GM23248 (cell line): ENCODE measurements around the gene TIMM13. TPM values are rescaled to one million over a fixed set of nuclear protein-coding genes. Genes with fewer than 3 reads are reported as not detected.
A peak's percentile ranks its signal among the peaks of the same experiment; 100 is the strongest.

Source experiments
- DNase-seq: peaks from one replicate; pipeline ENCODE4 v3.0.0-alpha.2; 2015
- H2AFZ ChIP-seq: fragments of 200-600 bp; sonication (generic); 2 replicates; pipeline ENCODE4 v1.6.1; 2016; ENCODE audit warnings: antibody characterized with exemption
- H3F3A ChIP-seq: fragments of 200-600 bp; sonication (generic); 2 replicates; pipeline ENCODE4 v1.6.1; 2016; ENCODE audit warnings: mild to moderate bottlenecking, antibody characterized with exemption, mixed run types; ENCODE audit not compliant: insufficient read depth
- H3K27ac ChIP-seq: fragments of 200-600 bp; sonication (generic); 2 replicates; pipeline ENCODE4 v1.5.1; 2016; ENCODE audit warnings: mild to moderate bottlenecking
- H3K27me3 ChIP-seq: fragments of 200-600 bp; sonication (generic); replicated peaks from 2 replicates; pipeline ENCODE4 v1.6.1; 2016; ENCODE audit warnings: mild to moderate bottlenecking; ENCODE audit not compliant: insufficient read depth
- H3K36me3 ChIP-seq: fragments of 200-600 bp; sonication (generic); 2 replicates; pipeline ENCODE4 v1.6.1; 2016; ENCODE audit warnings: low read depth, mild to moderate bottlenecking
- H3K4me1 ChIP-seq: fragments of 200-600 bp; sonication (generic); 2 replicates; pipeline ENCODE4 v1.6.1; 2016; ENCODE audit warnings: mild to moderate bottlenecking; ENCODE audit not compliant: insufficient read depth
- H3K4me2 ChIP-seq: fragments of 200-600 bp; sonication (generic); one replicate; pipeline ENCODE4 v1.6.1; 2016; ENCODE audit warnings: mild to moderate bottlenecking; ENCODE audit not compliant: unreplicated experiment
- H3K4me3 ChIP-seq: fragments of 200-600 bp; sonication (generic); 2 replicates; pipeline ENCODE4 v1.5.1; 2016; ENCODE audit warnings: mild to moderate bottlenecking
- H3K79me2 ChIP-seq: fragments of 200-600 bp; sonication (generic); 2 replicates; pipeline ENCODE4 v1.6.1; 2016; ENCODE audit warnings: mild to moderate bottlenecking; ENCODE audit not compliant: insufficient read depth
- H3K9ac ChIP-seq: fragments of 200-600 bp; sonication (generic); 2 replicates; pipeline ENCODE4 v1.6.1; 2016; ENCODE audit warnings: mild to moderate bottlenecking
- H3K9me2 ChIP-seq: fragments of 200-600 bp; sonication (generic); 2 replicates; pipeline ENCODE4 v1.6.1; 2016; ENCODE audit warnings: mixed run types, mild to moderate bottlenecking, moderate library complexity; ENCODE audit not compliant: insufficient read depth
- H3K9me3 ChIP-seq: fragments of 200-600 bp; sonication (generic); one replicate; pipeline ENCODE4 v1.6.1; 2017; ENCODE audit warnings: low read depth
- H4K20me1 ChIP-seq: fragments of 200-600 bp; sonication (generic); 2 replicates; pipeline ENCODE4 v1.6.0; 2016; ENCODE audit not compliant: insufficient read depth
- EZH2 ChIP-seq: fragments of 200-600 bp; sonication (generic); IDR thresholded peaks from 2 replicates; pipeline ENCODE4 v1.6.1; 2018; ENCODE audit warnings: antibody characterized with exemption, mild to moderate bottlenecking; ENCODE audit not compliant: insufficient read depth, poor library complexity, severe bottlenecking
- EZH2phosphoT487 ChIP-seq: fragments of 200-600 bp; sonication (generic); IDR thresholded peaks from 2 replicates; pipeline ENCODE4 v1.6.1; 2018; ENCODE audit warnings: antibody characterized with exemption, moderate library complexity, mild to moderate bottlenecking, low read depth; ENCODE audit not compliant: insufficient read depth
- WGBS, 2 experiments: methylation state at CpG; one replicate each; pipeline ENCODE4 v1.1.6; 2015 to 2017; ENCODE audit warnings: low lambda C conversion rate in 2 of 2, low coverage in 1 of 2; ENCODE audit errors: missing lambda C conversion rate in 2 of 2; 5-methylcytosine and 5-hydroxymethylcytosine counted together
- in situ Hi-C: fragments of 300-500 bp; cut with MboI; formaldehyde crosslinking; loops from 2 replicates; pipeline ENCODE4 v1.15.0; 2020
- microRNA-seq: library from miRNA; unstranded; fragments of <30 nt; microRNA quantifications from one replicate; pipeline ENCODE4, GENCODE V29; 2016; ENCODE audit warnings: borderline number of aligned reads
- polyA plus RNA-seq: library from polyadenylated mRNA; unstranded; fragments of >200 nt; fragmentation: Nextera tagmentation; extraction: Ambion mirVana; gene quantifications from 2 replicates; pipeline ENCODE4 v1.2.1, GENCODE V29; 2016
- total RNA-seq: library from RNA; depleted of rRNA; stranded (reverse); fragments of >200 nt; shearing (Covaris generic); gene quantifications from 2 replicates; pipeline ENCODE4 v1.2.3, GENCODE V29; 2014; rRNA removed

Gene TIMM13
- total and polyA plus RNA-seq, 2 experiments from 2014 or later = 57.6 to 143 TPM

- no peak for DNase-seq
- Histone ChIP-seq H3K9ac (no peak overlapping the region), H3K27ac (no peak overlapping the region), H3K36me3 (no peaks in the 10 kb centered on the region), H3K9me3 (no peaks in the 10 kb centered on the region), H3K9me2 (no peaks in the 10 kb centered on the region), H3K79me2 (no peaks in the 10 kb centered on the region), H3F3A (peaks cover 6% of the 10 kb centered on the region; the same call in 1 of the 2 replicates), H4K20me1 (no peaks in the 10 kb centered on the region), H3K4me1 (peaks cover 10% of the 10 kb centered on the region), H2AFZ (no peak overlapping the region), H3K4me3 (no peak overlapping the region), H3K27me3 (no peaks in the 10 kb centered on the region), H3K4me2 (no peak overlapping the region)
- 56 to 57% methylated on average over 2 of the region's 2 CpGs for WGBS, 2 experiments
- in situ Hi-C loops = loop anchor here (10.0 kb wide), 1 partner anchor 96 kb away; the partner anchor contains the start of gene PEAK3
- no peak for TF ChIP-seq EZH2phosphoT487
- no peak for TF ChIP-seq EZH2
Measured at GRCh38 chr19:2380567-2380966, 46.8 kb downstream of the TIMM13 start.

GRCh38 chr19:2376784-2377519, 50.4 kb downstream of the TIMM13 start:
- Histone ChIP-seq H3K36me3 (no peaks in the 10 kb centered on the region), H3K9me2 (no peaks in the 10 kb centered on the region), H3K27me3 (no peaks in the 10 kb centered on the region), H4K20me1 (no peaks in the 10 kb centered on the region), H2AFZ (no peak overlapping the region), H3K79me2 (no peaks in the 10 kb centered on the region), H3F3A (peaks cover 10% of the 10 kb centered on the region; the same call in 1 of the 2 replicates), H3K9ac (no peak overlapping the region), H3K4me1 (peaks cover 4% of the 10 kb centered on the region; the same call in 1 of the 2 replicates), H3K9me3 (no peaks in the 10 kb centered on the region), H3K4me3 (no peak overlapping the region), H3K27ac (no peak overlapping the region), H3K4me2 (no peak overlapping the region)
- WGBS, 2 experiments = 50 to 63% methylated on average over 15 of the region's 15 CpGs
- DNase-seq = peak; percentile 22
- TF ChIP-seq EZH2phosphoT487 = no peak
- no peak for TF ChIP-seq EZH2
- in situ Hi-C loops = no loop called here

Small RNA genes within 50 kb of the gene (microRNA-seq; reads per million reads assigned to microRNA genes)
- gene MIR7108 = not detected

Other genes starting within 250 kb of the TIMM13 start
- gene PLEKHJ1, start 191.3 kb downstream of the TIMM13 start, total RNA-seq = 68.3 and 85.1 TPM in 2 replicates
- gene PLEKHJ1, start 191.3 kb downstream of the TIMM13 start, polyA plus RNA-seq = 62.3 and 69.5 TPM in 2 replicates
- 20.9 and 26.7 TPM in 2 replicates for gene SF3A2, start 190.8 kb downstream of the TIMM13 start, total RNA-seq
- gene SF3A2, start 190.8 kb downstream of the TIMM13 start, polyA plus RNA-seq = 13.7 and 16.8 TPM in 2 replicates
- not detected in 2 replicates for gene AMH, start 178.3 kb downstream of the TIMM13 start, total RNA-seq
- gene AMH, start 178.3 kb downstream of the TIMM13 start, polyA plus RNA-seq = not detected in 2 replicates
- gene JSRP1, start 171.2 kb downstream of the TIMM13 start, total RNA-seq = not detected in 2 replicates
- gene JSRP1, start 171.2 kb downstream of the TIMM13 start, polyA plus RNA-seq = 0.41 TPM in 1 of 2 replicates, not detected in the other
- gene PEAK3, start 145.4 kb downstream of the TIMM13 start, total RNA-seq = not detected in 2 replicates
- gene PEAK3, start 145.4 kb downstream of the TIMM13 start, polyA plus RNA-seq = 0.19 TPM in 1 of 2 replicates, not detected in the other
- not detected in 2 replicates for gene LINGO3, start 119.4 kb downstream of the TIMM13 start, total RNA-seq
- not detected in 2 replicates for gene LINGO3, start 119.4 kb downstream of the TIMM13 start, polyA plus RNA-seq
- gene LSM7, start 99.0 kb downstream of the TIMM13 start, total RNA-seq = 87.0 and 118 TPM in 2 replicates
- 91.4 and 102 TPM in 2 replicates for gene LSM7, start 99.0 kb downstream of the TIMM13 start, polyA plus RNA-seq
- gene SPPL2B, start 98.9 kb downstream of the TIMM13 start, total RNA-seq = 43.0 and 61.0 TPM in 2 replicates
- 38.6 and 38.9 TPM in 2 replicates for gene SPPL2B, start 98.9 kb downstream of the TIMM13 start, polyA plus RNA-seq
- not detected in 2 replicates for gene TMPRSS9, start 67.3 kb downstream of the TIMM13 start, total RNA-seq
- gene TMPRSS9, start 67.3 kb downstream of the TIMM13 start, polyA plus RNA-seq = 0.28 TPM in 1 of 2 replicates, not detected in the other
- gene LMNB2, start 29.4 kb upstream of the TIMM13 start, total RNA-seq = 93.7 and 119 TPM in 2 replicates
- gene LMNB2, start 29.4 kb upstream of the TIMM13 start, polyA plus RNA-seq = 25.2 and 25.9 TPM in 2 replicates
- gene GADD45B, start 48.5 kb upstream of the TIMM13 start, total RNA-seq = 89.7 TPM in 2 replicates
- 95.0 and 96.1 TPM in 2 replicates for gene GADD45B, start 48.5 kb upstream of the TIMM13 start, polyA plus RNA-seq